ENCODE data around the gene VSIG2.

VSIG2 gene

DNA sequence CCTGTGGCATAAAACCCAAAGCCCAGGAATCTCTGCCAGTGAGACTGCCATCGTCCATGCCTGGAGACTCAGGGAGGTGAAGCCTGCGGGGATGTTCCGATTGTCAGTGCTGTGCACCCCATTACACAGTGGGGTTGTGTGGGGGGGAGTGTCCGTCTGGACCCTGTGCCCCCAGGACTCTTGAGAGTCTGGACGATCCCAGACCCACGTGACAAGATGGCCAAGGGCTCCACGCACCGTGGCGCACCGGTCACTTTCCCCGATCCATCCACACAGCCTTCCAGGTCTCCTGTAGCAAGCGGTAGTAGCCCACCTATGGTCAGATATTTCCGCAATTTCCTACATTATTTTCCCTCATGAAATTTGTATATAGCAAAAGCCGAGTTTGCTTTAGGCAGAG is 33.3 kb downstream of the VSIG2 start:
- TF ChIP-seq, protein P1, sequence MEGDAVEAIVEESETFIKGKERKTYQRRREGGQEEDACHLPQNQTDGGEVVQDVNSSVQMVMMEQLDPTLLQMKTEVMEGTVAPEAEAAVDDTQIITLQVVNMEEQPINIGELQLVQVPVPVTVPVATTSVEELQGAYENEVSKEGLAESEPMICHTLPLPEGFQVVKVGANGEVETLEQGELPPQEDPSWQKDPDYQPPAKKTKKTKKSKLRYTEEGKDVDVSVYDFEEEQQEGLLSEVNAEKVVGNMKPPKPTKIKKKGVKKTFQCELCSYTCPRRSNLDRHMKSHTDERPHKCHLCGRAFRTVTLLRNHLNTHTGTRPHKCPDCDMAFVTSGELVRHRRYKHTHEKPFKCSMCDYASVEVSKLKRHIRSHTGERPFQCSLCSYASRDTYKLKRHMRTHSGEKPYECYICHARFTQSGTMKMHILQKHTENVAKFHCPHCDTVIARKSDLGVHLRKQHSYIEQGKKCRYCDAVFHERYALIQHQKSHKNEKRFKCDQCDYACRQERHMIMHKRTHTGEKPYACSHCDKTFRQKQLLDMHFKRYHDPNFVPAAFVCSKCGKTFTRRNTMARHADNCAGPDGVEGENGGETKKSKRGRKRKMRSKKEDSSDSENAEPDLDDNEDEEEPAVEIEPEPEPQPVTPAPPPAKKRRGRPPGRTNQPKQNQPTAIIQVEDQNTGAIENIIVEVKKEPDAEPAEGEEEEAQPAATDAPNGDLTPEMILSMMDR (IDR thresholded peaks at IDR 0.05): no peak

GRCh38 chr11:124717786-124718651 is 34.0 kb downstream of the VSIG2 start:
- TF ChIP-seq, protein P1 (IDR thresholded peaks at IDR 0.05): no peak

DNA sequence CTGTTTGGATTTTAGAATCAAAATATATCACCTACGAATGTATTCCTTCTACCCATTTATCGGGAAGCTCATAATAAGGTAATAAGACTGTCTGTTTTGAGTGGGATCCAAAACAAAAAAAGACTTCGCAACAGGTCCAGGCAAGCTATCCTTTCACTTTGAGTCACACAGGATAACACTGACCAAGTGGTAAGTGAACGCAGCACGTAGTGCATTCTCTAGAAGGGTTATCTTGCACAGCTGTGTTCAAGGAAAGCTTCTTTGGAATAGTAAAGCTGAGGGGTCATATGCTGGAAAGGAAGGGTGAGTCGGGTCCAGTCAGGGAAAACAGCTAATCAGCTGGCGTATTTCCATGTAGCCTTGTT is 34.7 kb downstream of the VSIG2 start:
- TF ChIP-seq, protein P1 (IDR thresholded peaks at IDR 0.05): no peak

GRCh38 chr11:124716591-124716990 is 35.5 kb downstream of the VSIG2 start:
- TF ChIP-seq, protein P1 (IDR thresholded peaks at IDR 0.05): no peak

DNA sequence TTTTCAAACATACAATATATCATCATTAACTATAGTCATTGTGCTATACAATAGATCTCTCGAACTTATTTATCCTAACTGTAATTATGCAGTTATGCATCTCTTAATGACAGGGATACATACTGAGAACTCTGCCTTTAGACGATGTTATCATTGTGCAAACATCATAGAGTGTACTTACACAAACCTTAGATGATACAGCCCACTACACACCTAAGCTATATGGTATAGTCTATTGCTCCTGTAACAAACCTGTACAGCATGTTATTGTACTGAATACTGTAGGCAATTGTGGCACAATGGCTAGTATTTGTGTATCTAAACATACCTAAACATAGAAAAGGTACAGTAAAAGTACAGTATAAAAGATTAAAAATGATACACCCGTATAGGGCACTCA is 39.7 kb downstream of the VSIG2 start:
- TF ChIP-seq, protein P1 (IDR thresholded peaks at IDR 0.05): no peak

DNA sequence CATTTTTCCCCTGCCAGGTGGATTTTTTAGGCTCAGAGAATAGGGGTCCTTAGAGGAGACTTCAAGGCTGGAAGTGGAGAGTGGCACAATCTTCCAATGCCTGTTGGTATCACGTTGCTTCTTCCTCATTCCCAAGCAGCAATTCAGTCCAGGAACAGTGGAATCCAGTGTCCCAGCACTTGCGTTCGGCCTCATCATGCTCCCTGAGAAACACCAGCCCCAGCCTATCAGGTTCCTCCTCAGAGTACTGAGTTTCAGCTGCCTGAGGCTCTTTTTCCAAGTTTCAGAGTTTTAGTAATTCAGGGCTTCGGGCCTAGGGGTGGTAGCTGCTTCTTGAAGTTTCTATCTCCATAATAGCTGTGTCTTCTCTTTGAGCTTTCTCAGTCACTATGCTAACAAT is 44.2 kb downstream of the VSIG2 start:
- TF ChIP-seq, protein P1 (IDR thresholded peaks at IDR 0.05): no peak

- TF ChIP-seq, protein P1 (IDR thresholded peaks at IDR 0.05): no peak
Measured at GRCh38 chr11:124700028-124700427, 52.0 kb downstream of the VSIG2 start.

Data from LNCAP (cell line).